Measurements from ENCODE around the gene CDCA8. TPM values are rescaled to one million over a fixed set of nuclear protein-coding genes. Genes with fewer than 3 reads are reported as not detected.

Gene CDCA8
- total RNA-seq, 1 experiment from 2014 or later: 51.7 TPM

GRCh38 chr1:37697090-37697489 lies 4.8 kb downstream of the CDCA8 start:
- Histone ChIP-seq H4K20me1 (ENCODE audit: insufficient read depth) (peaks cover 5% of the 10 kb centered on the region; the same call in 1 of the 2 replicates), H3K27ac (ENCODE audit: low read depth, low read length) (no peak overlapping the region), H3K9me2 (ENCODE audit: insufficient read depth) (no peaks in the 10 kb centered on the region), H3K4me1 (ENCODE audit: control insufficient read depth in 1 of 2, insufficient read depth in 2 of 2, low read length in 2 of 2) (peaks cover 3 to 4% of the 10 kb centered on the region in 2 experiments; a peak in 2 of 4 replicates), H3K36me3 (ENCODE audit: control insufficient read depth in 1 of 2, insufficient read depth in 2 of 2, low read length in 2 of 2) (peaks cover 68 to 69% of the 10 kb centered on the region in 2 experiments), H3K4me3 (replicated peaks in 1 of 2; ENCODE audit: low read depth in 1 of 2, low read length in 2 of 2) (no peak overlapping the region), H2AFZ (ENCODE audit: low read depth, low read length, poor library complexity, severe bottlenecking) (no peak overlapping the region), H3K27me3 (ENCODE audit: insufficient read depth, low read length) (no peaks in the 10 kb centered on the region), H3K9ac (ENCODE audit: low read length) (no peak overlapping the region), H3K79me2 (ENCODE audit: insufficient read depth, low read length) (peaks cover 80% of the 10 kb centered on the region), H3K4me2 (ENCODE audit: low read length) (no peak overlapping the region), H3K9me3 (ENCODE audit: control insufficient read depth in 1 of 2, insufficient read depth in 1 of 2, low read depth in 1 of 2, low read length in 2 of 2) (no peaks in the 10 kb centered on the region)
- ChIA-PET CTCF (no interaction called here), POLR2A (no interaction called here), RAD21 (ENCODE audit: low non-redundant PET in 1 of 2, low total read pairs in 2 of 2, uncharacterized antibody in 2 of 2, unreplicated experiment in 2 of 2) (no interaction called here)
- no peak for TF ChIP-seq RAD21 (IDR thresholded peaks at IDR 0.05; ENCODE audit: low read depth)
- TF ChIP-seq TCF7L2 (IDR thresholded peaks at IDR 0.05; ENCODE audit: borderline replicate concordance, extremely low read depth, insufficient read depth, insufficient read length): no peak
- no peak for TF ChIP-seq POLR2AphosphoS5 (IDR thresholded peaks at IDR 0.05; ENCODE audit: low read depth, low read length)
- TF ChIP-seq SIN3A (IDR thresholded peaks at IDR 0.05; ENCODE audit: low read depth): no peak
- TF ChIP-seq JUND (IDR thresholded peaks at IDR 0.05): no peak
- no peak for TF ChIP-seq CBX3 (IDR thresholded peaks at IDR 0.05; ENCODE audit: low read depth)
- BruUV-seq (replicated peaks): no TSS peak
- ATAC-seq: no peak
- DNase-seq (ENCODE audit: low read depth, low spot score): no peak
- intact Hi-C loops (cut with micrococcal nuclease): loop anchor here (10.0 kb wide), 1 partner anchor 1138 kb away; no protein-coding TSS in a partner anchor

- intact Hi-C loops (cut with micrococcal nuclease): loop anchor here (10.0 kb wide), 1 partner anchor 1137 kb away; no protein-coding TSS in a partner anchor
- H3K4me3 ChIP-seq (replicated peaks in 1 of 2; ENCODE audit: low read depth in 1 of 2, low read length in 2 of 2): no peak overlapping the region
- RAD21 ChIA-PET (ENCODE audit: low non-redundant PET in 1 of 2, low total read pairs in 2 of 2, uncharacterized antibody in 2 of 2, unreplicated experiment in 2 of 2): no interaction called here
- no peak overlapping the region for H3K9ac ChIP-seq (ENCODE audit: low read length)
- H2AFZ ChIP-seq (ENCODE audit: low read depth, low read length, poor library complexity, severe bottlenecking): no peak overlapping the region
- H3K4me2 ChIP-seq (ENCODE audit: low read length): no peak overlapping the region
- H3K4me1 ChIP-seq (ENCODE audit: control insufficient read depth in 1 of 2, insufficient read depth in 2 of 2, low read length in 2 of 2): peaks cover 3 to 4% of the 10 kb centered on the region in 2 experiments; a peak in 2 of 4 replicates
- no peaks in the 10 kb centered on the region for H3K9me3 ChIP-seq (ENCODE audit: control insufficient read depth in 1 of 2, insufficient read depth in 1 of 2, low read depth in 1 of 2, low read length in 2 of 2)
- no peaks in the 10 kb centered on the region for H3K27me3 ChIP-seq (ENCODE audit: insufficient read depth, low read length)
- H3K9me2 ChIP-seq (ENCODE audit: insufficient read depth): no peaks in the 10 kb centered on the region
- H3K79me2 ChIP-seq (ENCODE audit: insufficient read depth, low read length): peaks cover 76% of the 10 kb centered on the region
- no peak for DNase-seq (ENCODE audit: low read depth, low spot score)
- BruUV-seq (replicated peaks): no TSS peak
- peaks cover 5% of the 10 kb centered on the region; the same call in 1 of the 2 replicates for H4K20me1 ChIP-seq (ENCODE audit: insufficient read depth)
- no peak for ATAC-seq
- CTCF ChIA-PET: no interaction called here
- no peak overlapping the region for H3K27ac ChIP-seq (ENCODE audit: low read depth, low read length)
- peaks cover 72 to 73% of the 10 kb centered on the region in 2 experiments for H3K36me3 ChIP-seq (ENCODE audit: control insufficient read depth in 1 of 2, insufficient read depth in 2 of 2, low read length in 2 of 2)
- POLR2A ChIA-PET: no interaction called here
- no peak for TF ChIP-seq POLR2A (IDR thresholded peaks at IDR 0.05; ENCODE audit: borderline replicate concordance, extremely low read depth, insufficient read depth, insufficient read length)
- no peak for TF ChIP-seq ZBTB33 (IDR thresholded peaks at IDR 0.05; ENCODE audit: extremely low read depth, insufficient replicate concordance, low read length)
- no peak for TF ChIP-seq POLR2AphosphoS5 (IDR thresholded peaks at IDR 0.05; ENCODE audit: low read depth, low read length)
- no peak for TF ChIP-seq EGR1 (IDR thresholded peaks at IDR 0.05; ENCODE audit: low read depth)
- no peak for TF ChIP-seq REST (IDR thresholded peaks at IDR 0.05; ENCODE audit: low read depth)
- no peak for TF ChIP-seq TCF7L2 (IDR thresholded peaks at IDR 0.05; ENCODE audit: borderline replicate concordance, extremely low read depth, insufficient read depth, insufficient read length)
- TF ChIP-seq RAD21 (IDR thresholded peaks at IDR 0.05; ENCODE audit: low read depth): no peak
- no peak for TF ChIP-seq FOSL1 (IDR thresholded peaks at IDR 0.05; ENCODE audit: low read depth)
- TF ChIP-seq CTCF (IDR thresholded peaks at IDR 0.05 in 2 of 3, conservative IDR thresholded peaks at IDR 0.05 in 1 of 3; ENCODE audit: borderline replicate concordance in 1 of 3, insufficient read depth in 1 of 3, low read depth in 2 of 3, low read length in 2 of 3): no peak
- no peak for TF ChIP-seq EZH2 (IDR thresholded peaks at IDR 0.05)
Observed at GRCh38 chr1:37697737-37698136, 5.4 kb downstream of the CDCA8 start.
